Activated effector memory CD4-positive, alpha-beta T cell treated with anti-CD3 and anti-CD28 coated beads, Interleukin-2, amount 50 U/mL, for 16 hours (primary cell): ENCODE measurements around the gene ZBTB39.
"Not testable (repeated sequence)": the region's sequence is repeated elsewhere in the genome, so short reads cannot be mapped to it uniquely, and the experiment has no call there.

Experiments used
- DNase-seq: peaks from one replicate; pipeline ENCODE4 v3.0.0-alpha.2; 2020

The ZBTB39 gene

DNA sequence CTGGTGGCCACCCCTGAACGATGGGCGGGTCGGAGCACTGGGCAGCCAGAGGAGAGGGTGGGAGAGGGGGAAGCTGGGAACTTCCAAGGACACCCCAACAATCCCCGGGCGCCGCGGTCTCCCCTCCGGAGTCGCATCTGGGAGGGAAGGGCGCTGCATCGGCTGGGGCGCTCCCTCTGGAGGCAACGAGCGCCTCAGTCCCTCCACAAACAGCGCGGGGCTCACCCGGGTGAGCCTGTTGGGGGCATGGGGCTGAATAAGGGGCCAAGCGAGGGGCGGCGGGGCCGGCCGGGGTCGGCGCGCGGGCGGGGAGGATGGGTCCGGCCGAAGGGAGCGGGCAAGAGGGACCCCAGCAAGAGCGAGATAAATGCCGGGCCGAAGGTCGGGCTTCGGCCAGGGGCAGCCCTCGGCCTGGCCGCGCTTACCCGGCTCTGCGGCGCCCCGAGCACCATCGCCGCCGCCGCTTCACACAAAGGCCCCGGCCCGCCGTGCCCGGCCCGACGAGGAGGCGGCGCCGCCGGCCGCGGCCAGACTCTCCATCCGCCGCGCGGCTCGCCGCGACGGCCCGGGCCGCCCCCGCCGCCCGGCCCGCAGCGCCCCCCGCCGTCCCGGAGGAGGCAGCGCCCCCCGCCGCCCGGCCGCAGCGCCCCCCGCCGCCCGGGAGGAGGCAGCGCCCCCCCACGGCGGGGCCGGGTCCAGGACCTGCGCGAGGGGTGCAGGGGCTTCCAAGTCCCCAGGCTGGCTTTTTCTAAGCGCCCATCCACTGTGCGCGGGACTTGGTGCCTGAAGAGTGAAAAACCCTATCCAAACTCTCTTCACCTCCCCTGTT is at the start of gene ZBTB39:
TSS of gene ZBTB39 (minus strand) at position 567 of the 829 bp plus-strand sequence. CDS start 1,629 bp downstream, outside the sequence.
- peak; percentile 89 for DNase-seq

- no peak for DNase-seq
Observed at GRCh38 chr12:57055824-57056223, 49.5 kb upstream of the ZBTB39 start.

GRCh38 chr12:57053901-57054300 is 47.6 kb upstream of the ZBTB39 start:
- DNase-seq: not testable (repeated sequence)

- not testable (repeated sequence) for DNase-seq
Observed at GRCh38 chr12:57053146-57053545, 46.8 kb upstream of the ZBTB39 start.

DNA sequence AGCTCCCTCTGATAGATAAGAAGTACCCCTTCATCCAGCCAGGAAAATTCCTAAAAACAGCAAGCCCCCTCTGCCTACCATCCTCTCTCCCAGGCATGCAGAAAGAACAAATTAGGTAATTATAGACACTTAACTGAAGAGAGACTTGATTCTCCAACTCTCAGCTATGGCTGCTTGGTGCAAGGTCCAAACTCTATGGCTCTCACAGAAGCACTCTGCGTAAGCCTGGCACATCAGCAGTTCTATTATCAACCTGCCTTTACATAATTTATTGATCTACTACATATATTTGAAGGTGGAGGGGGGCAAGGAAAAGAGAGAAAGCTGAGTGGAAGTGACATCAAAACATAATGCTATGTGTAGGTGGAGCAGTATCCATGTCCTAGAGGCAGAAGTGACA is 44.7 kb upstream of the ZBTB39 start:
- DNase-seq: no peak

DNA sequence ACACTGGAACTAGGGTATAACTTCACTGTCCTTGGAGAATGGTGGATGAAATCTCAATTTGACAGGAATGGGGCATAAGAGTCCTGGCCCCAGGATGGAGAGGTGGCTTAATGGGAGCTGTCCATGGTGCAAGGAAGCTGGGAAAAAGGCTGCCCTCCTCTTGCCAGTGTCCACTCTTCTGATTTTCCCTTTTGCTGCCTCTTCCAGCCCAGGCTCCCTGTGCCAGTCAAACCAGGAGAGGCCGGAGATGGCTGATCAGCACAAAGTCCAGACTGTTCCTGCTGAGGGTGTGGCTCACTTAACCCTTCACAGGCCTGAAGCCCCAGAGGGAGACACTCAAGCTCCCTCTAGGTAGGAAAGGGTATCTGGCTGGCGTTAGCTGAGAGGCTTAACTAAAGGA is 43.5 kb upstream of the ZBTB39 start, which contains the start of gene MYO1A:
TSS of gene MYO1A (minus strand) at position 240 of the 400 bp plus-strand sequence. CDS start 1,806 bp downstream, outside the sequence.
- no peak for DNase-seq

- DNase-seq: no peak
Observed at GRCh38 chr12:57049119-57049446, 42.7 kb upstream of the ZBTB39 start.

DNA sequence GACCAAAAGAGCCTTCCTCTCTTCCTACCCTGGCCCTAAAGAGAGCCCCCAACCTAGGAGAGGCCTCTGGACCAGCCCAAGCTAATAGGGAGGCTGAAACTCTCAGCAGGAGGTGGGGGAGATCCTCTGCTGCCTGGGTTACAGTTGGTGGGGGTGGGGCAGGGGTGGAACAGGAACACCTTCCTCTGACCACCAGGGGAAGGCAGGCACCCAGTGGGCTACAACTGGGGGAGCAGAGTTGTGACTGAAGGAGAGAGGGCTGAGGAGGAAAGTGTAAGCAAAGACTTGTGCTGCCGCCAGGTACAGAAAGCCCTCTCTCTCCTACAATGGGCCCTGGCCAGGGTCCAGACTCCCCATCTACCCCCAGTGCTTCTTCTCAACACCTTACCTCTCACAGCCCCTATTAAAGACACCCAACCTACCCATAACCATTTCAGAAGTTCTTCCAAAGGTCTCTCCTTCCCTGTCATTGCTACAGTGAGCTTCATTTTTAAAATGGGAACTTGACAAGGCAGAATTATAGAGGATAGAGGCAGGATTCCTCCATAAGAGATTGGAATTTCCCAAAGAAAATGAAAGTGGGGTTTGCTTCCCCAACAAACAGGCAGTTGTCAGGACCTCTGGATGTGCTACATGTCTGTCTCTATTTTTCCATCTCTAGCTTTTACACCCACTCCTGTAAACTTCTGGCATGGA is 42.2 kb upstream of the ZBTB39 start:
- DNase-seq: no peak

DNA sequence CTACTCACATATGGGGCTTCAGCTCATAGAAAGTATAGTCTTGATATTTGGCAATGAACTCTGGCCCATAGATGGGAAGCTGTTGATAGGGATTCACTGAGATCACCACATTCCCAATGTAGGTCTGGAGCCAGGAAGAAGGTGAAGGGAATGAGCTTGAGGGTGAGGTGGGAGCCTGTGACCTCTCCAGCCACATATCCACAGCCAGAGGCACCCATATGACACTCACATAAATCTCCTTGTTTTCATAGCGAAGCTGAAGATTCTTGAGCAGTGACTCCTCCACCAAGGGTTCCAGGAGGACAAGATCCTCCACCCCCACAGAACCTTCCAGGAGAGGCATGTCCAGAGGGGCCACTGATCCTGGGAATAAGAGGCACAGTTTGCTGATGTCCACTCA is 41.6 kb upstream of the ZBTB39 start:
- DNase-seq: no peak

DNA sequence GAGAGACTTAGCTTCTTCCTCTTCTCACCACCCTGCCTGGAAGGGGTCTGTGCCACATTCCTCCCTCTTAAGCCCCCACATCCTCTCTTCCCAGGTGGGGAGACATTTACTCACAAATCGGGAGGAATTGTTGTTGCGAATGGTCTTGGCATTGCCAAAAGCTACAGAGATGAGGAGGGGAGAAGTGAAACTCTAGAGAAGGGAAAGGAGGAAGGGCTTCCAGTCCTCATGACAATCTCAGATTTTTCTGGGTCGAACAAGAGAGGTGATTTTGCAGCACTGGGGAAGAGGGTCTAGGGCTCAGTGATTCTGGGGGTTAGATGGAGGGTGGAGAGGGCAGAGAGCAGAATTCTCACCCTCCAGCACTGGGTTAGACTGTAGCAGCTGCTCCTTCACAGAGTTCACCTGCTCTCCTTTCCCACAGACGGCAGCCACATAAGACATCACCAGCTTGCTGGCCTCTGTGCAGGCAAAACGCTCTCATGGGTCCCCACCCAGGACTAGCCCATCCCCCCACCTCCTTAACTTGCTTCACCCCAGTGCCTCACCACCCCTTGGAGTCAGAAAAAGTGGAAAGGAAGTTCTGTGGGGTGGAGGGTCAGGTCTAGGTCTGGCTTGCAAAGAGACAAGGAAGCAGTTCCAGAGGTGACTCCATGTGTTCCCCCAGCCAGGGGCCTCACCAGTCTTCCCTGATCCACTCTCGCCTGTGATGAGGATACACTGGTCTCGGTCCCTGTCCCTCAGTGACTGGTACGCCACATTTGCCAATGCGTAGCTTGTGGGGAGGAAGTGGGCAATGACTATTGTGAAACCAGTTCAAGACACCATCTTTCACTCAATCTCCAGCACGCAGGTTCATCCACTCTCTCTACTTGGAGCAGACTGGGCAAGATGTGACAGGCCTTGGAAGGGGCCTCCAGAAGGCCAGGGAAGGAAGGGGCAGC is 40.9 kb upstream of the ZBTB39 start:
- DNase-seq: no peak

DNA sequence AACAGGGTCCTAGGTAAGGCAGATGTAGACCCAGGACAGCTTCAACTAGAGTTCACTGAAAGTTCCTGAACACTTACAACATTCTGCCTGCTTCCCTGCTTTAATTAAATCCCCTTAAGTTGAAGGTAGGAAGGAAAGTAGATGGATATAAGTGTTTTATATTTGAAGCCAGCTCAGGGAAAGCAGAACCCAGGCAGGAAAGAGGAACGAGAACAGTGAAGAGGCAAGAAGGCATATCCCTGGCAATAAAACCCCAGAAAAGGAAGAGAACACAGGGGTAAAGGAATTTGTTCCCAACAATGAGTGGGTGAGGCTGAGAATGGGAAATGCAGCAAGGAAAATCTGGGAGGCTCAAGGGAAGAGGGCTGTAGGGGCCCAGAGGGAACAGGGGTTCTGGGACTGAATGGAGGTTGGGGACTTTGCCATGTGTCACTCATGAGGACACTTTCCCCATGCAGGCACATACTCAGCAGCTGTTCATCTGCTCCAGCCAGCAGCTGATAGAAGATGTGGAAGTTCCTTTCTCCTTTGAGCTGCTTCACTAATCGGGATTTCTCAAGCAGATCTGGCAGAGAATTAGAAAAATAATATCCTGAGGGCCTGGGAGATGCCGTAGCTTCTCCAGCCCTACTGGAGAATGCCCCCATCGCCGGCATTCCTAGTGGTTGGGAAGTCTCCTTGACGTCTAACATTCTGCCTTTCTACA is 39.9 kb upstream of the ZBTB39 start:
- no peak for DNase-seq

DNA sequence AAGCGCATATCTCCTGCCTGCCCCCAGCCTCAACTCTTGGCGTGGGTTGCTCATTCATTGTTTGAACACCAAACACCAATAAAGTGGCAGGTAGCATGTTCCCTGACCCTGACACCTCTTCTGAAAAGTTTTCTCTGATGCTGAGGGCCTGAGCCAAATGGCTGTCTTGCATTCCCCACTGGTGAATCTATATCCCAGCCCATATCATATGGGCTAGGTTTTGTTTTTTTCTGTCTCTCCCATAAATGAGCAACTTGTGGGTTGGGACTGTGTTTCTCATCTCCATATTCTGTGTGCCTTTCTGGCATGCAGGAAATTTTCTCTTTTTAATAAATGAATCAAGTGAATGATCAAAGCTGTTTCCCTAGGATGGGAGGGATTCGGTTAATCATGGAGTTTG is 38.5 kb upstream of the ZBTB39 start:
- DNase-seq: no peak

DNA sequence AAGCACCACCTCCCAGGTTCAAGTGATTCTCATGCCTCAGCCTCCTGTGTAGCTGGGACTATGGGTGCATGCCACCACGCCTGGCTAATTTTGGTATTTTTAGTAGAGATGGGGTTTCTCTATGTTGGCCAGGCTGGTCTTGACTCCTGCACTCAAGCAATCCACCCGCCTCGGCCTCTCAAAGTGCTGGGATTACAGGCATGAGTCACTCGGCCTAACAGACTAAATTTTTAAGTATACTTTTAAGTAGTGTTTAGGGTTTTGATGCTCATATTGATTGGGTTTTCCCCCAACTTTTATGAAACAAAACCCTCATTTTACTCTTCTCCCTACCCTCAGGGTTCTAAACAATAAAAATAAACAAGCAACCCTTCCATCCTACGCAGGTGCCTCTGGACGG is 38.1 kb upstream of the ZBTB39 start:
- no peak for DNase-seq

- no peak for DNase-seq
Observed at GRCh38 chr12:57042695-57043094, 36.3 kb upstream of the ZBTB39 start.

DNA sequence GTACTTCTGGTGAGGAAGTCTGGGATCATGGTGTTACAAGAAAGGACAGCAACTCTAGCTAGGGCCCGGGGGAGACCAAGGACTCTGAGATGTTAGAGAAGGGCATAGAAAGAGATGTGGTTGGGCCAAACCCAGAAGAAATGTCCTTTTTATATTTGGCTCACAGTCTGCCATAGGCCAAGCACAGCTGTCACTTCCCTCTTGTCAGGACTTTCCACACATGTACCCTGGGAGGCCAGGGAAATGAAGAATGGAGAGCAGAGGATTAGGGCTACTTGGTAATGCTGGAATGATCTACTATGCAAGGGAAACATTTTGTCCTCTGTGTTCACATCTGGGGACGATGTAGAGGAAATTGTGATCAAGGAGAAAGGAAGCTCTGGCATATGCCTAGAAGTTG is 34.4 kb upstream of the ZBTB39 start:
- DNase-seq: no peak

- no peak for DNase-seq
Observed at GRCh38 chr12:57040211-57040610, 33.9 kb upstream of the ZBTB39 start.

DNA sequence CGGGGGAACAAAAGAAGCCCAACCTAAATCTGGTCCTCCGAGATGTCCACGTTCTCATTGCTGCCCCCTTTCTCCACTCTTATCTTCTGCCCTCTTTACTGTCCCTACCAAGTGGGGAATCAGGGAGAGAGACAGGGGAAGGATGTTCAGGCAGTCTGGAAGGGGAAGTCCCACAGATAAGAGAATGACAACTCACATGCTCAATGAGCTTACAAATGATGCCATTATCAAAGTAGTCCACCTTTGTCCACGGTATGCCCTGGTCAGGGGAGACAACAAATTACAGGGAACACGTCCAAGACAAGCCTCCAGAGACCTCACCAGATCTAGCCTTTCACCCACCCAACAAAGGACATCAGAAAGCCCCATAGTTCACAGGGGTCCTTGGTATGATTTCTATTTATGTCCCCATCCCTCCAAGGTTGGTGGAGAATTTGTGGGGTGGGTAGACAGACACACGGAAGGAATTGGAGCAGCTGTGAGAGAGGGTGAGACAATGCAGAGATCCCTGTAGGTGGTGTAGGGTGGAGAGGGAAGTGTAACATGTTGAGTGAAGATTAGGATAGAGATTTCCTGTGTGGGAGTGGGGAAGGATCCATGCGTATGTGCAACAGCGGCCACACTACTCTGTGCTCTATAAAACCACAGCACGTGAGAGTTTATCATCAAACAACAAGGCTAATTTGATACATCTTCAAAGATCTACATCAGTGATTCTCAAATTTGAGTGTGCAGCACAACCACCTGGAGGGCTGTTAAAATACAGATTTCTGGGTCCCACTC is 32.9 kb upstream of the ZBTB39 start:
- DNase-seq: no peak

DNA sequence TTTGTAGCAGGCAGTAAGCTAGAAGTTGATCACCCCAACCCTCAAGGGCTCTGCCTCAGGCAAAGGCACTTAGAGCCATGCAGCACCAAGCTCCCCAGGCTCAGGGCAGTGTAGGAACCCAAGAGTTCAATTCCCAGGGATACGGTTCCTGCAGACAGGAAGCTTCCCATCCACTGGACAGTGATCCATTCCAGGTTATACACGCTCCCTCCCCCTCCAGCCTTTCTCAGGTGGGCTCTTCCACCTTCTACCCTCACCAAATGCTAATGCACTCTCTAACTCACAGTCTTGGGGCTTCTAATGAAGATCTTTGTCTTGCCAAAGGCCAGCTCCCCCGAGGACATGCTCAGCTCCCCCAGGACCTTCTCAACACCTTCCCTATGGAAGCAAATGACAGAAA is 30.9 kb upstream of the ZBTB39 start:
- DNase-seq: no peak

GRCh38 chr12:57033431-57033830 is 27.1 kb upstream of the ZBTB39 start:
- no peak for DNase-seq

- no peak for DNase-seq
Observed at GRCh38 chr12:57031789-57032188, 25.4 kb upstream of the ZBTB39 start.

- DNase-seq: no peak
Observed at GRCh38 chr12:57031138-57031725, 24.9 kb upstream of the ZBTB39 start.
